Pons (tissue), 1 donor: ENCODE measurements around the gene PJVK.
A peak's percentile ranks its signal among the peaks of the same experiment; 100 is the strongest.
"Not testable (repeated sequence)": the region's sequence is repeated elsewhere in the genome, so short reads cannot be mapped to it uniquely, and the experiment has no call there.

ENCODE experiments used
- DNase-seq: peaks from one replicate; pipeline ENCODE4 v3.0.0-alpha.2; 2016; ENCODE audit warnings: low spot score

Gene PJVK

GRCh38 chr2:178450774-178451525 lies at the start of gene PJVK, which contains the start of gene PRKRA:
Gene PJVK, plus strand, starts transcription at chr2:178451378. Its CDS starts 2,032 bp downstream, at chr2:178453410.
Gene PRKRA, minus strand, starts transcription at chr2:178451175. Its CDS starts 145 bp downstream, at chr2:178451030.
- peak; percentile 97 for DNase-seq

- no peak for DNase-seq
These were observed 49.2 kb upstream of the PJVK start for GRCh38 chr2:178401994-178402437.

GRCh38 chr2:178403671-178404306 lies 47.4 kb upstream of the PJVK start:
- no peak for DNase-seq

- no peak for DNase-seq
These were observed 46.8 kb upstream of the PJVK start for GRCh38 chr2:178404368-178404767.

GRCh38 chr2:178409261-178409660 lies 41.9 kb upstream of the PJVK start:
- no peak for DNase-seq

GRCh38 chr2:178412047-178412446 lies 39.1 kb upstream of the PJVK start:
- no peak for DNase-seq

- not testable (repeated sequence) for DNase-seq
These were observed 38.7 kb upstream of the PJVK start for GRCh38 chr2:178412453-178412852.

GRCh38 chr2:178413472-178414265 lies 37.5 kb upstream of the PJVK start:
- DNase-seq: peak; percentile 60

GRCh38 chr2:178414266-178415247 lies 36.6 kb upstream of the PJVK start:
- DNase-seq: peak; percentile 93

- DNase-seq: no peak
These were observed 35.2 kb upstream of the PJVK start for GRCh38 chr2:178415979-178416378.

- DNase-seq: no peak
These were observed 33.3 kb upstream of the PJVK start for GRCh38 chr2:178417916-178418315.

- no peak for DNase-seq
These were observed 32.8 kb upstream of the PJVK start for GRCh38 chr2:178418426-178418825.

GRCh38 chr2:178419123-178419522 lies 32.1 kb upstream of the PJVK start:
- no peak for DNase-seq

GRCh38 chr2:178420463-178420999 lies 30.6 kb upstream of the PJVK start:
- no peak for DNase-seq

GRCh38 chr2:178422097-178422496 lies 29.1 kb upstream of the PJVK start:
- DNase-seq: no peak

- DNase-seq: not testable (repeated sequence)
These were observed 27.4 kb upstream of the PJVK start for GRCh38 chr2:178423746-178424145.

- no peak for DNase-seq
These were observed 25.8 kb upstream of the PJVK start for GRCh38 chr2:178425255-178425827.

- DNase-seq: no peak
These were observed 24.8 kb upstream of the PJVK start for GRCh38 chr2:178426388-178426787.

- DNase-seq: no peak
These were observed 23.7 kb upstream of the PJVK start for GRCh38 chr2:178427458-178427857.

GRCh38 chr2:178428396-178428806 lies 22.8 kb upstream of the PJVK start:
- DNase-seq: no peak

- DNase-seq: no peak
These were observed 21.8 kb upstream of the PJVK start for GRCh38 chr2:178429336-178429735.
